OCI-LY3 (cell line): Measurements from ENCODE around the gene UGT1A10.

Experiments
- CTCF ChIP-seq: fragments of 200-600, 300-600 bp; sonication (generic); IDR thresholded peaks from 2 replicates; pipeline ENCODE4 v1.5.1; 2014; ENCODE audit warnings: antibody characterized with exemption, low read length, low read depth
- EZH2phosphoT487 ChIP-seq: fragments of 200-600 bp; shearing (Covaris generic); IDR thresholded peaks from 2 replicates; pipeline ENCODE4 v1.6.1; 2018; ENCODE audit warnings: antibody characterized with exemption, mixed run types, low read depth

- no peak for TF ChIP-seq CTCF
- no peak for TF ChIP-seq EZH2phosphoT487
These were observed 57.7 kb downstream of the UGT1A10 start for GRCh38 chr2:233693963-233694362.
